ENCODE results near the gene EXOC2.

- TF ChIP-seq EZH2 (IDR thresholded peaks at IDR 0.05; ENCODE audit: borderline replicate concordance, low read depth, low read length, severe bottlenecking): no peak
- TF ChIP-seq CTCF (IDR thresholded peaks at IDR 0.05; ENCODE audit: borderline replicate concordance, extremely low read depth, low read length, poor library complexity, severe bottlenecking): no peak
These were observed 177.7 kb downstream of the EXOC2 start for GRCh38 chr6:515267-515666.
